ENCODE measurements around the gene TLE7. TPM values are rescaled to one million over a fixed set of nuclear protein-coding genes. Genes with fewer than 3 reads are reported as not detected.

TLE7 gene
- total and polyA plus RNA-seq, 2 experiments from 2014 or later = 0.44 to 2.5 TPM

GRCh38 chr16:71476457-71477124, 34.7 kb upstream of the TLE7 start:
- Histone ChIP-seq H3K27me3 (ENCODE audit: insufficient read depth) (no peaks in the 10 kb centered on the region), H3K79me2 (replicated peaks; ENCODE audit: insufficient read depth) (no peaks in the 10 kb centered on the region), H3K4me1 (ENCODE audit: insufficient read depth) (no peaks in the 10 kb centered on the region), H3F3A (replicated peaks; ENCODE audit: low read depth) (no peaks in the 10 kb centered on the region), H2AFZ (no peak overlapping the region), H3K9me2 (ENCODE audit: insufficient read depth) (no peaks in the 10 kb centered on the region), H4K20me1 (replicated peaks; ENCODE audit: insufficient read depth) (no peaks in the 10 kb centered on the region; the same call in 1 of the 2 replicates), H3K27ac (ENCODE audit: low read depth) (no peak overlapping the region), H3K4me2 (no peak overlapping the region), H3K4me3 (no peak overlapping the region), H3K36me3 (ENCODE audit: insufficient read depth) (no peaks in the 10 kb centered on the region)
- ATAC-seq = no peak
- no peak for DNase-seq (ENCODE audit: low spot score)
- Mint-ChIP-seq H3K4me3 (no peak overlapping the region), H3K27me3 (ENCODE audit: insufficient read depth, low read depth, poor library complexity) (peaks cover 4% of the 10 kb centered on the region), H3K36me3 (ENCODE audit: low read depth) (0 out of 3 replicates have a peak, but pooled peaks cover 3% of the 10 kb centered on the region), H3K27ac (no peak overlapping the region), H3K4me1 (no peaks in the 10 kb centered on the region), H3K9me3 (no peaks in the 10 kb centered on the region)
- TF ChIP-seq ZNF462 (CRISPR knock-in tag; IDR thresholded peaks at IDR 0.05) = no peak
- no peak for TF ChIP-seq EZH2 (IDR thresholded peaks at IDR 0.05; ENCODE audit: low read depth, unreplicated experiment)
- TF ChIP-seq CREB1 (CRISPR knock-in tag; IDR thresholded peaks at IDR 0.05; ENCODE audit: low read depth) = no peak
- no peak for TF ChIP-seq JUNB (IDR thresholded peaks at IDR 0.05; ENCODE audit: unreplicated experiment)
- TF ChIP-seq ETS1 (IDR thresholded peaks at IDR 0.05) = no peak
- TF ChIP-seq EZH2phosphoT487 (IDR thresholded peaks at IDR 0.05; ENCODE audit: unreplicated experiment) = no peak
- no peak for TF ChIP-seq REST (IDR thresholded peaks at IDR 0.05; ENCODE audit: unreplicated experiment)
- TF ChIP-seq POLR2AphosphoS5 (IDR thresholded peaks at IDR 0.05; ENCODE audit: low read depth) = no peak
- TF ChIP-seq ZNF331 (CRISPR knock-in tag; IDR thresholded peaks at IDR 0.05; ENCODE audit: low read depth) = no peak
- TF ChIP-seq CTCF (conservative IDR thresholded peaks at IDR 0.05; ENCODE audit: low read depth in 2 of 2) = no peak
- TF ChIP-seq NANOG (IDR thresholded peaks at IDR 0.05; ENCODE audit: borderline replicate concordance) = no peak

Data from GM23338 (cell line).